ENCODE results near the gene FAM117A. TPM values are rescaled to one million over a fixed set of nuclear protein-coding genes. Genes with fewer than 3 reads are reported as not detected.
A peak's percentile ranks its signal among the peaks of the same experiment; 100 is the strongest.

The FAM117A gene
- total and polyA plus RNA-seq, 10 of the 15 experiments (the other 5 are each of a cell fraction or from before 2014, with no cell fraction given), result 2.1 to 29.6 (median 20.0) TPM

DNA sequence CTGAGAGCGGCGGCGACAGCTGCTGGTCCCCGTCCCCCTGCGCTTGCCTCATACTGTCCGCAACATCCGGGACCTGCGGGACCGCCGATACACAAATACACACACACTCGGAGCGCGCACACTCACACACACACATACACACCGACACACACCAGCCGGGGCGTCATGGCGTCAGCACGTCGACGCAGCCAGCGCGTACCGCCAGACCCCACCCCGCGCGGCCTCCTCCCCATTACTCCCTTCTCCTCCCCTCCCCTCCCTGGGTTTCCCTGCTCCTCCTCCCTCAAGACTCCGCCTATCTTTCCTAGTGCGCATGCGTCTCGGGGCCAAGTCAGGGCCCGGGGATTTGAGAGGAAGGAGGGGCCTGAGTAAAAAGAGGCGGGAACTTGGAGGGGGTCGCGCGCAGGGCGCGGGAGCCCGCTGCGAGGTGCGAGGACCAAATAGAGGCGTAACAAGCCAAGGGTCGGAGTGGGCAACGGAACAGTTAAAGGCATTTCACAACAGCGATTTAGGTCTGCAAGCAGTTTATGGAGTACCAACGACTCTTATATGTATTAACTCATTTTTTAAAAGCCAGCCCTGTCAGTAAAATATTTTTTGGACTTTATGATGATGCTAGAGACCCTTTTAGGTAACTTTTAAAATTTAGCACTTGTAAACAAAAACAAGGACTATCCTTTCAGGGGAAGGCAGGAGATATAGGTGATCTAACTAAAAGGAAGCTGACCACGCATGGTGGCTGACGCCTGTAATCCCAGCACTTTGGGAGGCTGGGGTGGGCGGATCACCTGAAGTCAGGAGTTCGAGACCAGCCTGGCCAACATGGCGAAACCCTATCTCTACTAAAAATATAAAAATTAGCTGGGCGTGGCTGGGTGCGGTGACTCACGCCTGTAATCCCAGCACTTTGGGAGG is 85.7 kb downstream of the FAM117A start, which contains the start of gene SPOP (continued):
- TF ChIP-seq, protein P1, sequence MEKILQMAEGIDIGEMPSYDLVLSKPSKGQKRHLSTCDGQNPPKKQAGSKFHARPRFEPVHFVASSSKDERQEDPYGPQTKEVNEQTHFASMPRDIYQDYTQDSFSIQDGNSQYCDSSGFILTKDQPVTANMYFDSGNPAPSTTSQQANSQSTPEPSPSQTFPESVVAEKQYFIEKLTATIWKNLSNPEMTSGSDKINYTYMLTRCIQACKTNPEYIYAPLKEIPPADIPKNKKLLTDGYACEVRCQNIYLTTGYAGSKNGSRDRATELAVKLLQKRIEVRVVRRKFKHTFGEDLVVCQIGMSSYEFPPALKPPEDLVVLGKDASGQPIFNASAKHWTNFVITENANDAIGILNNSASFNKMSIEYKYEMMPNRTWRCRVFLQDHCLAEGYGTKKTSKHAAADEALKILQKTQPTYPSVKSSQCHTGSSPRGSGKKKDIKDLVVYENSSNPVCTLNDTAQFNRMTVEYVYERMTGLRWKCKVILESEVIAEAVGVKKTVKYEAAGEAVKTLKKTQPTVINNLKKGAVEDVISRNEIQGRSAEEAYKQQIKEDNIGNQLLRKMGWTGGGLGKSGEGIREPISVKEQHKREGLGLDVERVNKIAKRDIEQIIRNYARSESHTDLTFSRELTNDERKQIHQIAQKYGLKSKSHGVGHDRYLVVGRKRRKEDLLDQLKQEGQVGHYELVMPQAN (conservative IDR thresholded peaks at IDR 0.05), result no peak
- TF ChIP-seq SP1 (IDR thresholded peaks at IDR 0.05; ENCODE audit: low read depth, low read length), result peak; percentile 30
- TF ChIP-seq, protein P2, sequence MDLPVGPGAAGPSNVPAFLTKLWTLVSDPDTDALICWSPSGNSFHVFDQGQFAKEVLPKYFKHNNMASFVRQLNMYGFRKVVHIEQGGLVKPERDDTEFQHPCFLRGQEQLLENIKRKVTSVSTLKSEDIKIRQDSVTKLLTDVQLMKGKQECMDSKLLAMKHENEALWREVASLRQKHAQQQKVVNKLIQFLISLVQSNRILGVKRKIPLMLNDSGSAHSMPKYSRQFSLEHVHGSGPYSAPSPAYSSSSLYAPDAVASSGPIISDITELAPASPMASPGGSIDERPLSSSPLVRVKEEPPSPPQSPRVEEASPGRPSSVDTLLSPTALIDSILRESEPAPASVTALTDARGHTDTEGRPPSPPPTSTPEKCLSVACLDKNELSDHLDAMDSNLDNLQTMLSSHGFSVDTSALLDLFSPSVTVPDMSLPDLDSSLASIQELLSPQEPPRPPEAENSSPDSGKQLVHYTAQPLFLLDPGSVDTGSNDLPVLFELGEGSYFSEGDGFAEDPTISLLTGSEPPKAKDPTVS (IDR thresholded peaks at IDR 0.05; ENCODE audit: low read depth, low read length), result no peak
- peak; percentile 44 to 69; a peak in 3 of 4 replicates for TF ChIP-seq IKZF2 (IDR thresholded peaks at IDR 0.05)
- peak; percentile 100 for TF ChIP-seq HDGF (IDR thresholded peaks at IDR 0.05)
- TF ChIP-seq TBL1XR1 (IDR thresholded peaks at IDR 0.05; ENCODE audit: low read depth, low read length), result peak; percentile 60
- peak; percentile 42; the same call in 1 of the 2 replicates for TF ChIP-seq MTA2 (IDR thresholded peaks at IDR 0.05; ENCODE audit: low read depth)
- TF ChIP-seq, protein P3, sequence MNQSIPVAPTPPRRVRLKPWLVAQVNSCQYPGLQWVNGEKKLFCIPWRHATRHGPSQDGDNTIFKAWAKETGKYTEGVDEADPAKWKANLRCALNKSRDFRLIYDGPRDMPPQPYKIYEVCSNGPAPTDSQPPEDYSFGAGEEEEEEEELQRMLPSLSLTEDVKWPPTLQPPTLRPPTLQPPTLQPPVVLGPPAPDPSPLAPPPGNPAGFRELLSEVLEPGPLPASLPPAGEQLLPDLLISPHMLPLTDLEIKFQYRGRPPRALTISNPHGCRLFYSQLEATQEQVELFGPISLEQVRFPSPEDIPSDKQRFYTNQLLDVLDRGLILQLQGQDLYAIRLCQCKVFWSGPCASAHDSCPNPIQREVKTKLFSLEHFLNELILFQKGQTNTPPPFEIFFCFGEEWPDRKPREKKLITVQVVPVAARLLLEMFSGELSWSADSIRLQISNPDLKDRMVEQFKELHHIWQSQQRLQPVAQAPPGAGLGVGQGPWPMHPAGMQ (IDR thresholded peaks at IDR 0.05; ENCODE audit: borderline replicate concordance), result peak; percentile 19; the same call in 1 of the 2 replicates
- no peak for TF ChIP-seq FOXM1 (IDR thresholded peaks at IDR 0.05; ENCODE audit: low read depth, low read length)

Measured in GM12878 (cell line).